Hepatocyte (in vitro differentiated cells): ENCODE results near the gene GSTM1.

Experiments used
- CTCF ChIP-seq: fragments of 200-600 bp; sonication (generic); IDR thresholded peaks from 2 replicates; pipeline ENCODE4 v1.5.1; 2016; ENCODE audit warnings: antibody characterized with exemption, mild to moderate bottlenecking; ENCODE audit not compliant: poor library complexity
- EZH2 ChIP-seq: fragments of 200-600 bp; sonication (generic); IDR thresholded peaks from 2 replicates; pipeline ENCODE4 v1.6.1; 2016; ENCODE audit warnings: antibody characterized with exemption, mild to moderate bottlenecking, borderline replicate concordance

GRCh38 chr1:109669246-109669948 is 18.2 kb upstream of the GSTM1 start:
- no peak for TF ChIP-seq CTCF
- TF ChIP-seq EZH2 = no peak
